B cell (primary cell): ENCODE data around the gene CEP55. TPM values are rescaled to one million over a fixed set of nuclear protein-coding genes. Genes with fewer than 3 reads are reported as not detected.

Experiments
- ATAC-seq: fragments of 200-7000 bp; cut with Tn5 transposase; one replicate; pipeline ENCODE4 v1.10.0; 2021; ENCODE audit warnings: low read depth, mild to moderate bottlenecking, moderate number of reproducible peaks, moderate library complexity
- CTCF ChIA-PET: fragments of 350-600 bp; sonication (Branson Sonifier 250); formaldehyde crosslinking; loops from one replicate; lab custom pipeline; 2021; ENCODE audit warnings: antibody characterized with exemption, inconsistent platforms; lab: Charles Lee
- POLR2A ChIA-PET: fragments of 350-600 bp; sonication (Branson Sonifier 250); formaldehyde crosslinking; loops from one replicate; lab custom pipeline; 2021; ENCODE audit warnings: antibody characterized with exemption; lab: Charles Lee
- DNase-seq: peaks from one replicate; pipeline ENCODE4 v3.0.0; 2013
- H2AFZ ChIP-seq: 2 replicates; pipeline ENCODE4 v1.6.1; 2012; ENCODE audit warnings: mild to moderate bottlenecking, low read depth, low read length; ENCODE audit not compliant: insufficient read depth, poor library complexity, severe bottlenecking
- H3K27ac ChIP-seq, 2 donors: 1 replicate in 1 of 2; 2 replicates in 1 of 2; pipeline ENCODE4 v1.5.1; 2012 to 2013; ENCODE audit warnings: low read length in 2 of 2, mild to moderate bottlenecking in 2 of 2, moderate library complexity in 1 of 2
- H3K27me3 ChIP-seq, 4 experiments: fragments of 200-600 bp in 1 of 4; sonication (generic) in 1 of 4; replicated peaks in 1 of 4; 1 replicate in 2 of 4; 2 replicates in 2 of 4; pipeline versions ENCODE4 v1.6.1 to v1.7.0; 2013 to 2016; ENCODE audit warnings: low read length in 3 of 4, mild to moderate bottlenecking in 2 of 4, mixed read lengths in 1 of 4, moderate library complexity in 1 of 4; ENCODE audit not compliant: insufficient read depth in 4 of 4, control insufficient read depth in 3 of 4; ENCODE audit errors: control extremely low read depth in 1 of 4
- H3K36me3 ChIP-seq, 2 experiments: replicated peaks in 1 of 2; 1 replicate in 1 of 2; 2 replicates in 1 of 2; pipeline versions ENCODE4 v1.6.1 to v1.7.1; 2013; ENCODE audit warnings: low read length in 1 of 2; ENCODE audit not compliant: insufficient read depth in 2 of 2, control insufficient read depth in 1 of 2; ENCODE audit errors: control extremely low read depth in 1 of 2, extremely low read depth in 1 of 2
- H3K4me1 ChIP-seq, 2 donors: fragments of 200-600 bp in 1 of 2; sonication (generic) in 1 of 2; 1 replicate in 1 of 2; 2 replicates in 1 of 2; pipeline versions ENCODE4 v1.5.1 to v1.6.1; 2013 to 2017; ENCODE audit warnings: low read length in 2 of 2; ENCODE audit not compliant: control insufficient read depth in 2 of 2, insufficient read depth in 2 of 2
- H3K4me2 ChIP-seq: replicated peaks from 2 replicates; pipeline ENCODE3; 2012; ENCODE audit warnings: mild to moderate bottlenecking, low read depth, low read length; ENCODE audit not compliant: poor library complexity, severe bottlenecking
- H3K4me3 ChIP-seq, 5 experiments: fragments of 200-600 bp in 1 of 5; sonication (generic) in 1 of 5; 1 replicate in 3 of 5; 2 replicates in 2 of 5; pipeline versions ENCODE4 v1.5.1 to v1.7.0; 2011 to 2016; ENCODE audit warnings: low read length in 4 of 5, mild to moderate bottlenecking in 4 of 5, low read depth in 2 of 5, control low read depth in 1 of 5, moderate library complexity in 1 of 5; ENCODE audit not compliant: insufficient read depth in 1 of 5; ENCODE audit errors: control extremely low read depth in 1 of 5, extremely low read depth in 1 of 5
- H3K79me2 ChIP-seq: fragments of 200-600 bp; sonication (generic); one replicate; pipeline ENCODE4 v1.6.0; 2016; ENCODE audit warnings: low read length; ENCODE audit not compliant: control insufficient read depth, insufficient read depth
- H3K9ac ChIP-seq: fragments of 200-600 bp; sonication (generic); 2 replicates; pipeline ENCODE4 v1.6.1; 2017; ENCODE audit warnings: mild to moderate bottlenecking, low read length, moderate library complexity
- H3K9me3 ChIP-seq, 3 donors: one replicate each; pipeline versions ENCODE4 v1.6.1 to v1.7.1; 2013; ENCODE audit warnings: low read length in 2 of 3; ENCODE audit not compliant: control insufficient read depth in 2 of 3, insufficient read depth in 1 of 3; ENCODE audit errors: control extremely low read depth in 1 of 3
- H4K20me1 ChIP-seq: 2 replicates; pipeline ENCODE4 v1.6.0; 2012; ENCODE audit warnings: mild to moderate bottlenecking, low read length; ENCODE audit not compliant: insufficient read depth, control insufficient read depth, poor library complexity, severe bottlenecking
- H3K27ac Mint-ChIP-seq: one replicate; pipeline ENCODE4 v1.8.0; 2021; ENCODE audit warnings: mixed read lengths
- H3K27me3 Mint-ChIP-seq: one replicate; pipeline ENCODE4 v1.8.0; 2021; ENCODE audit warnings: mixed read lengths
- H3K4me1 Mint-ChIP-seq: one replicate; pipeline ENCODE4 v1.8.0; 2021; ENCODE audit warnings: mixed read lengths
- H3K4me3 Mint-ChIP-seq: one replicate; pipeline ENCODE4 v1.8.0; 2021; ENCODE audit warnings: mixed read lengths
- H3K9me3 Mint-ChIP-seq: one replicate; pipeline ENCODE4 v1.8.0; 2022; ENCODE audit warnings: mixed read lengths; ENCODE audit not compliant: insufficient read depth
- EZH2 ChIP-seq: IDR thresholded peaks from 2 replicates; pipeline ENCODE4 v1.6.1; 2012; ENCODE audit warnings: borderline replicate concordance, low read depth, mild to moderate bottlenecking, moderate library complexity, low read length; ENCODE audit not compliant: insufficient read depth, poor library complexity, severe bottlenecking
- WGBS: methylation state at CpG from one replicate; pipeline ENCODE4 v1.1.5; 2013; ENCODE audit warnings: missing lambda C conversion rate; ENCODE audit not compliant: insufficient coverage; 5-methylcytosine and 5-hydroxymethylcytosine counted together
- intact Hi-C: fragments of 100-400 bp; cut with micrococcal nuclease; formaldehyde crosslinking; loops from one replicate; pipeline ENCODE4 v1.10.0; 2022
- polyA plus RNA-seq: library from polyadenylated mRNA; depleted of rRNA; stranded (reverse); fragments of >200 nt; gene quantifications from 2 replicates; pipeline ENCODE4 v1.2.3, GENCODE V29; 2012
- total RNA-seq, 2 donors: library from RNA; stranded (reverse); fragments of 120-200 nt in 1 of 2; gene quantifications; 1 replicate in 1 of 2; 2 replicates in 1 of 2; pipeline versions ENCODE4 v1.2.3 to v1.2.4, GENCODE V29; 2013 to 2022
- TF ChIP-seq, protein P1 (sequence below): fragments of 200-600 bp; IDR thresholded peaks from one replicate; pipeline ENCODE4 v1.8.0; 2022; ENCODE audit warnings: antibody characterized with exemption, mild to moderate bottlenecking

CEP55 gene
- total and polyA plus RNA-seq, 2 donors (not counting 1 experiment from before 2014, with no cell fraction given), result 0.12 to 0.27 TPM

DNA sequence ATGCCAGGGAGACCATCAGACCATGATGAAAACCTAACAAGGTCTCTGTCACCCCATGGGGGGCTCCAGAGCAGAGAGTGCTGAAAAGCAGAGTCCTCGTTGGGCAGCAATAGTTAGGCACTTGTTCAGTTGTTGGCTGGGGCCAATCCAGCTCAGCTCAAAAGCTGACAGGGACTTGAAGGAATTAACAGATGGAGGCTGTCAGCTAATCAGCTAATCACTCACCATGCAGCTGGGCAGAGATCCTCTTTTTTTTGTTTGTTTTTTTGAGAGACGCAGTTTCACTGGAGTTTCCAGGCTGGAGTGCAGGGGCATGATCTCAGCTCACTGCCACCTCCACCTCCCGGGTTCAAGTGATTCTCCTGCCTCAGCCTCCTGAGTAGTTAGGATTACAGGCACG, 18.1 kb downstream of the CEP55 start:
- no peak overlapping the region for H3K4me2 ChIP-seq
- ATAC-seq (no peak), DNase-seq (no peak)
- no peak overlapping the region for H3K27ac ChIP-seq
- whole genome bisulfite sequencing, result 97% methylated on average over 4 of the region's 4 CpGs
- Mint-ChIP-seq H3K27ac (no peak overlapping the region), H3K4me3 (no peak overlapping the region), H3K27me3 (no peaks in the 10 kb centered on the region), H3K4me1 (peaks cover 9% of the 10 kb centered on the region), H3K9me3 (no peaks in the 10 kb centered on the region)
- H3K4me1 ChIP-seq, result peaks cover 0 to 3% of the 10 kb centered on the region in 2 donors
- H3K36me3 ChIP-seq, result peaks cover 0 to 2% of the 10 kb centered on the region in 2 experiments
- ChIA-PET POLR2A (no interaction called here), CTCF (interaction anchor here (0.6 to 11.1 kb wide), 3 partner anchors 32 to 630 kb away, joined by 4 to 198 read pairs (median 4); partner anchors contain the start of gene MYOF)
- no peaks in the 10 kb centered on the region for H4K20me1 ChIP-seq
- no peak overlapping the region for H3K4me3 ChIP-seq
- TF ChIP-seq EZH2, result no peak
- TF ChIP-seq, protein P1, sequence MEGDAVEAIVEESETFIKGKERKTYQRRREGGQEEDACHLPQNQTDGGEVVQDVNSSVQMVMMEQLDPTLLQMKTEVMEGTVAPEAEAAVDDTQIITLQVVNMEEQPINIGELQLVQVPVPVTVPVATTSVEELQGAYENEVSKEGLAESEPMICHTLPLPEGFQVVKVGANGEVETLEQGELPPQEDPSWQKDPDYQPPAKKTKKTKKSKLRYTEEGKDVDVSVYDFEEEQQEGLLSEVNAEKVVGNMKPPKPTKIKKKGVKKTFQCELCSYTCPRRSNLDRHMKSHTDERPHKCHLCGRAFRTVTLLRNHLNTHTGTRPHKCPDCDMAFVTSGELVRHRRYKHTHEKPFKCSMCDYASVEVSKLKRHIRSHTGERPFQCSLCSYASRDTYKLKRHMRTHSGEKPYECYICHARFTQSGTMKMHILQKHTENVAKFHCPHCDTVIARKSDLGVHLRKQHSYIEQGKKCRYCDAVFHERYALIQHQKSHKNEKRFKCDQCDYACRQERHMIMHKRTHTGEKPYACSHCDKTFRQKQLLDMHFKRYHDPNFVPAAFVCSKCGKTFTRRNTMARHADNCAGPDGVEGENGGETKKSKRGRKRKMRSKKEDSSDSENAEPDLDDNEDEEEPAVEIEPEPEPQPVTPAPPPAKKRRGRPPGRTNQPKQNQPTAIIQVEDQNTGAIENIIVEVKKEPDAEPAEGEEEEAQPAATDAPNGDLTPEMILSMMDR, result no peak
- H3K79me2 ChIP-seq, result no peaks in the 10 kb centered on the region
- H3K9ac ChIP-seq, result no peak overlapping the region
- intact Hi-C loops, result no loop called here
- H3K27me3 ChIP-seq, result no peaks in the 10 kb centered on the region
- H3K9me3 ChIP-seq, result no peaks in the 10 kb centered on the region
- H2AFZ ChIP-seq, result no peak overlapping the region

DNA sequence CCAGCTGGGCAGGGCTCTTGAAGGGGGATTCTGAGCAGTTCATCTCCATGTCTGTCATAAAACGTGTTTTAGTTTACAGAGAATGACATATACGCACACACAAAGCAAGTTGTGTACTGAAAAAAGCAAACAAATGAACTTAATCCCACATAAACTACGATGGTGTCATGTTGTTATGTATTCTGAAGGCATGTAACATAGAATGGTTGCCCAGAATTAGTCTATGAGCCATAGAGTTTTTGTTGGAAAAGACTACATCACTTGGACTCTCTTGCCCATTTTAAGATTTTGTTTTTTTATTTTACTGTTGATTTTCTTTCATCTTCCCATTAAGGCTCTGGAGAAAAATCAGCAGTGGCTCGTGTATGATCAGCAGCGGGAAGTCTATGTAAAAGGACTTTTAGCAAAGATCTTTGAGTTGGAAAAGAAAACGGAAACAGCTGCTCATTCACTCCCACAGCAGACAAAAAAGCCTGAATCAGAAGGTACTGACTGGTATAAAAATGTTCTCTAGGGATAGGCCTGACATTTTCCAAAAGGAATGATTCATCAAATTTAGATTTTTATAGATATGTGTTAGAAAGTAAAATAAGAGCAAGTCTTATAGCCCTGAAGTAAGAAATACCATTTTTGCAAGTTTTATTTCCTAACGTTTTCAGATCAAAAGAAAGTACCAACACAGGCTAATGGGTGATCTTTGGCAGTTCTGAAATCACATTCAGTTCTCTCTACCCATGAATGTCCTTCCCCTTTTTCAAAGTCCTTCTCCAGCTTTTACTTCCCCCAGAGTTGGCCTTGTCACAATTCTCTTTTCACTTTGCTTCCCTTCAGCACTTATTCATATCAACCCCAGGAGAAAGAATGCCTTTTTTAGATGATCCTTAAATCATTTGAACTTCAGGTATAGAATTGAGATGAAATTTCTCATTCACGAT, 18.9 kb downstream of the CEP55 start:
- POLR2A ChIA-PET, result no interaction called here
- no peak overlapping the region for H3K27ac Mint-ChIP-seq
- CTCF ChIA-PET, result interaction anchor here (0.6 to 11.1 kb wide), 3 partner anchors 33 to 630 kb away, joined by 4 to 198 read pairs (median 4); partner anchors contain the start of gene MYOF
- ATAC-seq, result no peak
- peaks cover 0 to 2% of the 10 kb centered on the region in 2 experiments for H3K36me3 ChIP-seq
- no peaks in the 10 kb centered on the region for H3K9me3 ChIP-seq
- no peaks in the 10 kb centered on the region for H3K79me2 ChIP-seq
- H3K27me3 Mint-ChIP-seq, result no peaks in the 10 kb centered on the region
- WGBS, result 17% methylated on average over 1 of the region's 8 CpGs
- peaks cover 9% of the 10 kb centered on the region for H3K4me1 Mint-ChIP-seq
- H3K4me1 ChIP-seq, result peaks cover 0 to 3% of the 10 kb centered on the region in 2 donors
- H3K4me2 ChIP-seq, result no peak overlapping the region
- no peak for DNase-seq
- no peaks in the 10 kb centered on the region for H4K20me1 ChIP-seq
- peak overlapping the region; percentile 16 for H2AFZ ChIP-seq
- H3K9ac ChIP-seq, result no peak overlapping the region
- no peak overlapping the region for H3K4me3 Mint-ChIP-seq
- intact Hi-C loops, result no loop called here
- H3K4me3 ChIP-seq, result no peak overlapping the region
- no peak overlapping the region for H3K27ac ChIP-seq
- no peaks in the 10 kb centered on the region for H3K9me3 Mint-ChIP-seq
- TF ChIP-seq, protein P1, result no peak
- TF ChIP-seq EZH2, result no peak
- no peaks in the 10 kb centered on the region for H3K27me3 ChIP-seq
